Central memory CD4-positive, alpha-beta T cell (primary cell): ENCODE data around the gene SNORC.
A peak's percentile ranks its signal among the peaks of the same experiment; 100 is the strongest.
"Not testable (repeated sequence)": the region's sequence is repeated elsewhere in the genome, so short reads cannot be mapped to it uniquely, and the experiment has no call there.

Source experiments
- DNase-seq: peaks from one replicate; pipeline ENCODE4 v3.0.0; 2022
- total RNA-seq, 3 experiments: gene quantifications; one replicate each; lab custom pipeline; 2026; lab: John Stamatoyannopoulos, UW

Gene SNORC
- total RNA-seq, result 0.71 to 1.2 (median 0.78) reads per million in 3 experiments

DNA sequence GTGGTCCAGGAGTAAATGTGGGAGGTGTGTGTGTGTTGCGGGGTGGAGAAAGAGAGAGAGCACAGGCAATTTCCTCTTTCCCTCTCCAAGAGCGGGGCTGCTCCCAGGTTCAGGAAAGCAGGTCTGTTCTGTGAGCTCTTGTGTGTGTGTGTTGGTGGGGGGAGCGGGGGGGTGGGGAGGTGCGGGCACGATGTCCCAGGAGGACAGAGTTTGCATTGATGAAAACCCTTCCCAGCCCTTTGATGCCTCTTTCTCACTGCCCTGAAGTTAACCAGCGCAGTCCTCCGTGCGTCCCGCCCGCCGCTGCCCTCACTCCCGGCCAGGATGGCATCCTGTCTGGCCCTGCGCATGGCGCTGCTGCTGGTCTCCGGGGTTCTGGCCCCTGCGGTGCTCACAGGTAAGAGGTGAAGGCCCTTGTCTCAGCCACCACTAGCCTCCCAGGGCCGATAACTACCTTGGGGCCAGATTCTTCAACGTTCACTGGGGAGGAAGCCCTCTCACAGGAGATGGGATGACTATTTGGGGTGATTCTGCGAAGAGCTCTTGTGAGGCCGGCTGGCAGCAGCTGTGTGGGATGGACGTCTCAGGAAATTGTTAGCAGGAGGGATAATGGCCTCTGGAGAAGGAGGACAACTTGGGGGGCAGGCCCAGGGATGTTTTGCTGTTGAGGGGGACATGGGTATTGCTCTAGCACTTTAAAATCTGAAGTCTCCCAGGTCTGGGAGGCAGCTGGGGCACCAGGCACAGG, at the start of gene SNORC:
Gene SNORC, plus strand, starts transcription at position 247 of the 748 bp plus-strand sequence. Its CDS starts 78 bp downstream, at position 325.
- no peak for DNase-seq

DNA sequence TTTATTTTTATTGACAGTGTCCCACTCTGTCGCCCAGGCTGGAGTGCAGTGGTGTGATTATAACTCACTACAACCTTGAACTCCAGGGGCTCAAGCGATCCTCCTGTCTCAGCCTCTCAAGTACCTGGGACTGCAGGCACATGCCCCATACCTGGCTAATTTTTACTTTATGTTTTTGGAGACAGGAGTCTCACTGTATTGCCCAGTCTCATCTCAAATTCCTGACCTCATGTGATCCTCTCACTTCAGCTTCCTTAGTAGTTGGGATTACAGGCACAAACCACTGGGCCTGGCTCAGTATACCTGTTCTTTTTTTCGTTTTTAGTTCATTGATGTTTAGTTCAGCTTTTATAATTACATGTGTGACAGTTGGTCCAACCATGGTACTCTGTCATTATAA, 40.1 kb upstream of the SNORC start:
- no peak for DNase-seq

DNA sequence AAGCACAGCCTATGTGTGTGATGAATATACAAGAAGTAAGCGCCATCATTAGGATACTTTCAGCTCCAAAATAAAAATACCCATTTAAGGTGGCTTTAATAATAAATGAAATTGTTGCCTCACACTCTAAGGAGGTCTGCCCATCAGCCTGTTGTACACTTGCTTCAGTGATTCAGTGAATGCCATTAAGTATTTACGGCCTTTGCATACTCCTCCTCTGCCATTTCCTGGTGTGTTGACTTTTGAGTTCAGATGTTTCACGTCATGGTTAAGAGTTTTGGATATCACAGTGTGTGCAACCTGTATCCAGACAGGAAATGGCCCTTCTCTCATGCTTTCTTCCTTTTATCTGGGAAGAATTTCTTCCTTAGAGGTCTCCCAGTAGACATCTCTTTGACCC, 38.6 kb upstream of the SNORC start:
- DNase-seq, result no peak

DNA sequence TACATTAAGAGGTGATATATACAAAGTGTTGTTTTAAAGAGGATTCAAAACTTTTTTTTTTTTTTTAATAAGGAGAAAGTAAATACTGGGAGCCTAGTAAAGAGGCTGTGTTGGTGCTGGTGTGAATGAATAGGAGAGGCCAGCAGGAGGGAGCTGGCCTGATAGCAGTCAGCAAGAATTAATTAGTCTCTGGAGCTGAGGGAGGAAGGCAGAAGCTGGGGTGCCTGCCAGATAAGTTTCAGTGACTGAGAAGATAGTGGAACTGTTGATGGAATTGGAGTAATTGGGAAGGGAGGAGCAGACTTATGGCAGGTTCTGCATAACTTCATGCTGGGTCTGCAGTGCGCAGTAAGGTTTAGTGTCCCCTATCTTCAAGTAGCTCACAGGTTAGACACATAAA, 36.2 kb upstream of the SNORC start:
- DNase-seq, result no peak

DNA sequence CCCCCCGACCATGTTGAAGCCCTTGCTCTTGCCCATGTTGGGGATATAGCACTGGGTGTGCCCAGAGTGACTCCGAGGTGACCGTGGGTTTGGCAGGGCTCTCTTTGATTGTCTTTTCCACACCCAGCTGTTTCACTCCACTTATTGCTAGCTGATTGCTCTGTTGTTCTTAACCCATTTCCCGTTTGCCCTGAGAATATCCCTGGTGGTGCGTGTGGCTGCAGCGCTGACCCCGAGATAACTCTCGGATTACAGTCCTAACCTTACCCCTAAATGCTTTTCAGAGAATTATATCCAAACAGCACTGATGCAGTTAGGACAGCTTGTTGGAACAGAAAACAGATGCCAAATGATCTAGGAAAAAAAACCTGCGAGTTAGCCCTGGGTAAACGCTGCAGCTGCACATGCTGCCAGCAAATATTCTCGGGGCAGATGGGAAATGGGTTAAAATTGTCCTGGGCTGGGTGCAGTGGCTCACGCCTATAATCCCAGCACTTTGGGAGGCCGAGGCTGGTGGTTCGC, 34.3 kb upstream of the SNORC start:
- DNase-seq, result no peak

DNA sequence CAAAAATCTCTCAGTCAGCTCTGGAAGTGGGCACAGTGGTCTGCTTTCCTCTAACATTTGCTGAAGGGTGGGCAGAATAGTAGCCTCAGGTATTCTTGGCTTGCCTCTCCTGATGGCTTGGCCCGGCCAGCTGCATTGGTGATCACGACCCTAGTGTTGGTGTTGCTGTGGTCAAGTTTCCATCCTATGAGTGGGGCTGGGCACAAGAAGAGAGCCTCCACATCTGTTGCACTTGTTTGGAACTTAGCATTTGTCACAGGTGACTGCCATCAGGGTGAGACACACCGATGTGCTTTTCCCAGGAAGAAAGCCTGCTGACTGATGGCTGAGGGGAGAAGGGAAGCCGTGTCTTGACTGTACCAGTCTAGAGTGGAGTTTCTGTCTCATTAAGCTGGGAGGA, 33.1 kb upstream of the SNORC start:
- DNase-seq, result no peak

DNA sequence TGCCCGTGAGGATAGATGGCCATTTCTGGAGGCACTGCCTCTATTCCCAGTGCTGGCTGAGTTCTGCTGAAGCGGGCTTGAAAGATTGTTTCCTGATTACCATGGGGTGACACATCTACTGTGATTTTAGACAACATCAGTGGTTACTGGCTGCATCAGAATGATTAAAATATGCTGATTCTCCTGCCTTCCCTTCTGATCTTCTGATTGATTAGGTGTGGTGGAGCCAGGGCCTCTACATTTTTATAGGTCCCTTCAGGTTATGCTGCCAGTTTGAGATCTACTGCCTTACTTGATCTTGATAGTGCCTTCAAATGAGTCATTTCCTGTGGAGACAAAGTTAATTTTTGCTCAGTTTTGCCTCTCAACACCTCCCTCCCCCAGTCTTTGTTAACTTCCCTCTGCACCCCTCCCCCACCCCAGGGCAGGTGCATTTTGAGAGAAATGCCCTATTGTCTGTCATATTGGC, 31.6 kb upstream of the SNORC start:
- DNase-seq, result peak; percentile 38

DNA sequence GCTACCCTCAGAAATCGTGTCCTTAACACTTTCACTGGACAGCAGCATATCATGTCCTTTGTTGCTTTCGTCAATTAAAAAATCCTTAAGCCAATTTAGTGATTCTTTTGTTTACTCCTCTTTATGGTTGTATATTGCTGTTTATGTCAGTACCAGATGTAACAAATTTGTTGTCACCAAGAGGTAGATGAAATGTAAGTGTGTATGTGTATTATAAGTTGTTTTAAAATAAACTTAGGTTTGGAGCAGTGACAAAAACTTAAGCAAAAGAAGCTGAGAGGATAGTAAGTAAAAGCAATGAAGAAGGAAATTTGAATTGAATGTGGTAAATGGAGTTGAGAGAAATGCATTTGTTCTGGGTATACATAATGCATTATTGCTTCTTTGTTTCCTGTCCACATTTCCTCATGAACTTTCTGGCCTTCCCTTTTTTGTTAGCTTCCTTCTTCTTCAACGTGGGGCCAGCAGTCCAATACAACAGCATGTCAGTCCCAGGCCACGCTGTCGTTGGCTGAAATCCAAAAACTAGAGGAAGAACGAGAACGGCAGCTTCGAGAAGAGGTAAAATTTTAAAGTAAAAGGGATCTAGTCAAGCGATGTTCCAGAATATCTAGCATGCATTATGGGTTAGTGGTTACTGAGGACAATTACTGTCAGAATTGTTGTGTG, 30.5 kb upstream of the SNORC start:
- DNase-seq, result no peak

DNA sequence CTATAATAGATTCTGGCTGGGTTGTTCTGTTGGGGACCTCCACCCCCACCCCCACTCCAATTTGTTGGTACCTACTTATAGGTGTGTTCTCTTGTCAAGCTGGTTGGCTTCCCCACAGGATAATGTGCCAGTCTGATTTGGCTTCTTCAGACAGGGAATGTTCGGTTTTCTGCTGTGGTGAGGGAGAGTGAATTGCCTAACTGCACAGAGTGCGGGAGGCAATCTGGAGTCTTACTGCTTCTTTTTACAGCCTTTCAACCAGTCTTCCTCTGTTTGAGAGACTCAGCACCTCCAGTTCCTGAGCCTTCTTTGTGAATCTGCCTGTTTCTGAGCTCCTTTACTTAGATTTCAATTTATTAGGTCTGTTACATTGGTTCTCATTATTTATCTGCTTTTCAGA, 27.4 kb upstream of the SNORC start:
- no peak for DNase-seq

DNA sequence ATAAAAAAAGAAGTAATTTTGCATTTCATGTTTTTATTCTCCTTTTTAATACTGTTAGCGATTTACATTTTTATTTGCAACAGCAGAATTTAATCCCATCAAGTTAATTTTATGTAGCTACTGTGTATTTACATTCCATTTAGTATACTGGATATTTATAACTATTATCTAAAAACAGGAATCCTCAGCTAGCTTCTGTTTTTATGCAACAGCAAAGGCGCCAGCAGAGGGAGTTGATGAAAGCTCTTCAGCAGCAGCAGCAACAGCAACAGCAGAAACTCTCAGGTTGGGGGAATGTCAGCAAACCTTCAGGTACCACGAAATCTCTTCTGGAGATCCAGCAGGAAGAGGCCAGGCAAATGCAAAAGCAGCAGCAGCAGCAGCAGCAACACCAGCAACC, 26.2 kb upstream of the SNORC start:
- no peak for DNase-seq

DNA sequence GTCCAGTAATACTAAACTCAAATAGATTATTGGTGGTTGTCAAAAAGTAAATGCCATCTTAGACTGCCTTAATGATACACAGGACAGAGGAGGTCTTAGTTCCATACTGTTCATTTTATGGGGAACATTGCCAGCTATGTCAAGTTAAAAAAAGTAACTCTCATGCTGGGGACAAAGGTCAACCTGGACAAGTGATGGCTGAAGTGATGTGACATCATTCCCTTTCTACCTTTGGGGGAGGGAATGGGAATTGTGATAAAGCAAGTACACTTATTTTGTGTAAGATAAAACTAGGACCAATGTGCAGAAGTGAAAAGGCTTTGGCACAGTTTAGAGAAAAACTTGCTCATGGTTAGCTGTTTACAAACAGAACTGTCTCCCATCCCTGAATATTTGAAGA, 24.0 kb upstream of the SNORC start:
- no peak for DNase-seq

DNA sequence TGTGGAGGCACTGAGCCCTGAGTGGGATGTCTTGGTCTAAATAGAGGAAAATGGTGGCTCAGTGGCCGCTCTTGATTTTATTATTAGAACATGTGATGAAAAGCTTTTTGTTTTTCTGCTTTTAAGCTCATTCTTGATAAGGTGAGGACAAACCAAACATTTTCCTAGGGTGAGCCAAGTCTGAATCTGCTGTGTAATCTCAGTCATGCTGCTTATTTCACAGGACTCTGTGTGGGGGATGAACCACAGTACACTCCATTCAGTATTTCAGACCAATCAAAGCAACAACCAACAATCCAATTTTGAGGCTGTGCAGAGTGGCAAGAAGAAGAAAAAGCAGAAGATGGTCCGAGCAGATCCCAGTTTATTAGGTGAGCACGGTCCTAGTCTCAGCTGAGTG, 20.0 kb upstream of the SNORC start:
- no peak for DNase-seq

DNA sequence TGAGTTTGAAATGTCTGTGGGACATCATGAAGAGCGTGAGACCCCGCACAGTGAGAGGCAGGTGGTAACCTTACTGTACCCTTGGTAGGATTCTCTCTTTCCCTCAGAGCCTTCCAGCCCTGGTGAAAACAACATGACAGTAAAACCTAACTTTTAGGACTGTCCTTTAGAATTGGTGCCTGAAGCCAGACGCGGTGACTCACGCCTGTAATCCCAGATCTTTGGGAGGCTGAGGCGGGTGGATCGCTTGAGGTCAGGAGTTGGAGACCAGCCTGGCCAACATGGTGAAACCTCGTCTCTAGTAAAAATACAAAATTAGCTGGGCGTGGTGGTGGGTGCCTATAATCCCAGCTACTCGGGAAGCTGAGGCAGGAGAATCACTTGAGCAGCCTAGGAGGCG, 18.0 kb upstream of the SNORC start:
- not testable (repeated sequence) for DNase-seq

DNA sequence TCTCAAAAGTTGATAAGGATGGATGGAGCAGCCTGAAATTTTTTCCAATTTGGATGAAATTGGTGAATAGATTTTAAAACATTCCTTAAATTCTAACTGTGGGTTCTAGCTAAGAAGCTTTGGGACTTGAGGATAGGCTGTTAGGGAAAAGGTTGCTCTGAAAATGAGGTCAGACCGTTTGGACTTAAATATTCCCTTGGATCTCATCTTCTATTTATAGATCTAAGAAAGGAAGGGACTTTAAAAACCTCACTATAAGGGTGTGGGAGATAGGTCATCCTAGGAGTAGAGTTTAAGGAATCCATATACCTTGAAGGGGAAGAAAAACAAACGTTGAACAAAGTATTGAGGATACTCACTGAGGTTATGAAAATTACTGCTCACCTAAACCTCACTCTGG, 17.4 kb upstream of the SNORC start:
- DNase-seq, result no peak

DNA sequence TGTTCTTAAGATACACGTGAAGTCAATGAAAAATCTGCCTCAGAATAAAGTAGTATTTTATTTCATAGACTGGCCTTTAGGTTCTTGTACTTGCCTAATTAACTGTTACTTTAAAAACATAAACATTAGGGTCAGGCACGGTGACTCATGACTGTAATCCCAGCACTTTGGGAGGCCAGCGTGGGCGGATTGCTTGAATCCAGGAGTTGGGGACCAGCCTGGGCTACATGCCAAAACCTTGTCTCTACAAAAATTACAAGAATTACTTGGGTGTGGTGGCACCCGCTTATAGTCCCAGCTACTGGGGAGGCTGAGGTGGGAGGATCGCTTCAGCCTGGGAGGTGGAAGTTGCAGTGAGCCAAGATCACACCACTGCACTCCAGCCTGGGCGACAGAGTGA, 16.0 kb upstream of the SNORC start:
- no peak for DNase-seq

DNA sequence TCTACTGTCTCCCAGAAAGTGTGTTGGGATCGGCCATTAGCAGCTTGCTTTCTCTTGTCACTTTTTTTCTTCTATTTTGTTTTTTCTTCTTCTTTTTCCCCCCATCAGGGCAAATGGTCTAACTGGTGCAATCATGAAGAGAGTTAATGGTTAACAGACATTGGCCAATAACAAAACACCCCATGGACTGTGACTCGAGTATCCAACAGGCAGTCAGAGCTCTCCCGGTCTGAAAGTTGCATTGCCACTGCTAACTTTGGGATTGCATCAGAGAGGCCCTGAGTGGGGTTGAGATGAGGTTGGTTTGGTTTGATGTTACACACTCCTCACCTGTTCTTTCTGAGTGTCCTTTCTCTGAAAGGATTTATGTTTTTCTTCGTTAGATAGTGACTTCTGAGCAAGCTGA, 12.9 kb upstream of the SNORC start:
- DNase-seq, result no peak

DNA sequence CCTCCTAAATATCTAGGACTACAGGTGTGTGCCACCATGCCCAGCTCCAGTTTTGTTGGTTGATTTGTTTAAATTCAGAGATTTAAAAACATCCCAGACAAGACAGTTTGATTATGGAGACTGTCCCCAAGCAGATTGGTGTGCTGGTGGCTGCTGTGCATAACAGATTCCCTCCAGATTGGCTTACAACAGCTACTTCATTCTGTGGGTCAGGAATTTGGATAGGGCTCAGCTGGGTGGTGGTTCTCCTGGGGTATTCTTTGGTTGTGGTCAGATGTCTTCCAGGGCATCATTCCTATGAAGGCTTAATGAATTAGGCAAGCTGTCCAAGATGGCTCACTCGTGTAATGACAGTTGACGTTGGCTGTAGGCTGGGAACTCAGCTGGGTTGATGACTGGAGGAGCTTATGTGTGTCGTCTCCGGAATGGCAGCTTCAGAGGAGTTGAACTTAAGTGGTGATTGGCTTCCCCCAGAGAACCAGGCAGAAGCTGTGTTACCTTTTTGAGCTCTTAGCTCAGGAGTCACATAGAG, 10.6 kb upstream of the SNORC start:
- DNase-seq, result no peak

DNA sequence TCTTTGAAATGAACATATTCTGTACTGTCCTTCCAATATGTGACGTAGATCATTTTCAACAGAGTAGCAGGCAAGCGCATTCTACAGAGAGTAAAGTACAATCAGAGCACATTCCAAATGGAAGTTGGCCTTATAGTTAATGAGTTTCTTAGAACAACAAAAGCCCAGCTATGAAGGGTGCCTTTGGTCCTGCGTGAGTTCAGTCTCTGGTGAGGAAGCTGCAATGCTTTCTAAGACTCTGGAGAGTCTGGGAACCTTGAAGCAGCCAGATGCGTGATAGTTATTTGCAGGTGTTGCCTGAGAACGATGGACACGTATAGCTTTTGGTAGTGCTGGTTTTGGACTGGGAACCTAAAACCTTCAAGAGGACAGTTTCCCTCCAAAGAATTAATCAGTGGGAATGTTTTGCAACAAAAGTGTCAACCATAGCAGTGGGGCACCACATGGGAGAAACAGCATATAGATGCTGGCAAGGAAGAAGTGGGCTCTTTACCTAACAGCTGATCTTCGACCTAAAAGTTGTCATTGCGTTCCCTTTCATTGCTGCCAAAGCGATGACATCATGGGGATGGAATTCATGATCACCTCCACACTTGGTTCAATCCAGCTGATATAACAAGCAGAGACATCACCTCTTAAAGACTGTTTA, 9.3 kb upstream of the SNORC start:
- DNase-seq, result no peak

DNA sequence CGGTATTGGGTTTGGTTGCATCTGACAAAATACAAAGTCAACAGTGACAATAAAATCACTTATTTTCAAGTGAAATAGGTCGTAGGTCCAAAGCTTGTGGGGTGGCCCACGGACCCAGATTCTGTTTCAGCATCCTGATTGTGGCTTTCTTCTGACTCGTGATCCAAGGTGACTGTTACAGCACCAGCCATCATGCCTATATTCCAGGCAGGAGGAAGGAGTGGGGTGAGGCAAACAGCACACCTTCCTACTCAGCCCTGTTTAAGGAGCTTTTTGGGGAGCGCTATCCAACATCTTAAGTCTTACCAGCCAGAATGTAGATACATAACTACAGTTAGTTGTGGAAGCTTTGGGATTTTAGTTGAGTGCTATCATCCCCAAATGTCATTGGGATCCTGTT, 8.7 kb upstream of the SNORC start:
- no peak for DNase-seq

DNA sequence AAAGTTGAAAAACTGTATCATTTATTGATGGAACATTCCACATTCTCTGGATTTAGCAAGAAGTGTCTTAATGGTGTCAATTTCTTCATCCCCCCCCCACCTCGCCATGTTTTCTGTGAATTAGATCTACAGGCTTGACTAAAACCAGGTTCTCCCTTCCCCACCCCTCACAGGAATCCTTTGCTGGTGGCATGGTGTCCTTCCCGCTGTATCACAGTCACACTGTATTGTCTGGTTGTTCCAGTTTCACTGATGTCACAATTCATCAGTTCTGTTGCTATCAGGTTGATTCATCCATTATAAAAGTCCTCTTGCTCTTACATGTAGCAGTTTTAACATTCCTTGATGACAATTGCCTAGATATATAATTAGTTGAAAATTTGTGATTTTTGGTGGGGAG, 6.1 kb upstream of the SNORC start:
- no peak for DNase-seq

DNA sequence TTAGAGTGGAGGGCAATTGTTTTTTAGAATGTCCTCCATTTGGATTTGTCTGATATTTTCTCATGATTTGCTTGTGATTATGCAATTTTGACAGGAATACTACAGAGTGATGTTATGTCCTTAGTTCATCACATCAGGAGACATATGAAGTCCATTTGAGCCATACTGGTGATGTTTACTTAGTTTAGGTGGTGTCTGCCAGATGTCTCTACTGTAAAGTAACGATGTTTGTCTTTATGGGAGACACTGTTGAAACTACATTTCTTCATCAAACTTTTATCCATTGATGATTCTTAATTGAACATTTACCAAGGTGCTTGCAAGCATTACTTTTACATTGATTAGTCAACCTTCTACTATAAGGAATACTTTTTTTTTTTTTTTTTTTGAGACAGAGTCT, 4.9 kb upstream of the SNORC start:
- DNase-seq, result no peak

DNA sequence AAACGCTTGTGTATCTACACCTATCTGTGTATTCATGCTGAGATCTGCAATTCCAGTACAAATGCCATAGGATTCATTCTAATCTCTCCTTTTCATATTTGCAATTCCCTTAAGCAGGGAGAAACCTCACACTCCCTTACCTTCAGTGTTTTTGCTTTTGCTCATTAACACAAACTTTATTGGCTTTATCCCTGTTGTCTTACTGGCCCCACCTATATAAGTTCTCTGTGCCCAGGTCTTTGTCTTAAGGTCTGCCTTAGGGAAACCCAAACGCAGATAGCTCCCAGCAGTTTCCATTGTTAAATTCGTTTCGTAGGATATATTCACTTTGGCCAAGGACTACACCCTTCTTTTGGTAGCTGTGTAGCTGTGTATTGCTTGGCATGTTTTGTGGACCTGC, 4.0 kb upstream of the SNORC start:
- DNase-seq, result no peak
